Activated CD4-positive, alpha-beta memory T cell treated with anti-CD3 and anti-CD28 coated beads for 36 hours (primary cell): ENCODE measurements around the gene PSG3. TPM values are rescaled to one million over a fixed set of nuclear protein-coding genes. Genes with fewer than 3 reads are reported as not detected.
"Not testable (repeated sequence)": the region's sequence is repeated elsewhere in the genome, so short reads cannot be mapped to it uniquely, and the experiment has no call there.

ENCODE experiments used
- CTCF ChIA-PET: fragments of 350-600 bp; sonication (Branson Sonifier 250); formaldehyde crosslinking; loops from one replicate; lab custom pipeline; 2021; ENCODE audit warnings: antibody characterized with exemption, inconsistent platforms; lab: Charles Lee
- POLR2A ChIA-PET: fragments of 350-600 bp; sonication (Branson Sonifier 250); formaldehyde crosslinking; loops from one replicate; lab custom pipeline; 2021; ENCODE audit warnings: antibody characterized with exemption; lab: Charles Lee
- DNase-seq: peaks from one replicate; pipeline ENCODE4 v3.0.0-alpha.2; 2020
- H3K27ac Mint-ChIP-seq: one replicate; pipeline ENCODE4 v1.8.0; 2021; ENCODE audit warnings: mixed read lengths
- H3K27me3 Mint-ChIP-seq: one replicate; pipeline ENCODE4 v1.8.0; 2021; ENCODE audit warnings: mixed read lengths
- H3K36me3 Mint-ChIP-seq: one replicate; pipeline ENCODE4 v1.8.0; 2021; ENCODE audit warnings: mixed read lengths
- H3K4me1 Mint-ChIP-seq: one replicate; pipeline ENCODE4 v1.8.0; 2021; ENCODE audit warnings: low read depth, mixed read lengths
- H3K4me3 Mint-ChIP-seq: one replicate; pipeline ENCODE4 v1.8.0; 2021; ENCODE audit warnings: mild to moderate bottlenecking, mixed read lengths
- H3K9me3 Mint-ChIP-seq: one replicate; pipeline ENCODE4 v1.8.0; 2021; ENCODE audit warnings: mixed read lengths
- intact Hi-C: fragments of 100-400 bp; cut with micrococcal nuclease; formaldehyde crosslinking; loops from one replicate; pipeline ENCODE4 v1.15.1; 2023
- total RNA-seq, 2 experiments: library from RNA; stranded (reverse); gene quantifications; one replicate each; pipeline ENCODE4 v1.2.3, GENCODE V29; 2021

Gene PSG3
- total RNA-seq, 2 experiments from 2014 or later: not detected

GRCh38 chr19:42676326-42676725, 64.0 kb downstream of the PSG3 start:
- DNase-seq, H3K36me3 Mint-ChIP-seq, CTCF ChIA-PET, intact Hi-C loops, H3K27ac Mint-ChIP-seq, POLR2A ChIA-PET, H3K27me3 Mint-ChIP-seq, H3K4me1 Mint-ChIP-seq, H3K4me3 Mint-ChIP-seq: not testable (repeated sequence)
- H3K9me3 Mint-ChIP-seq: peaks cover 17% of the 10 kb centered on the region

- H3K4me1 Mint-ChIP-seq, intact Hi-C loops: not testable (repeated sequence)
These were observed 65.7 kb downstream of the PSG3 start for GRCh38 chr19:42674549-42674948.

More at GRCh38 chr19:42674549-42674948, 65.7 kb downstream of the PSG3 start:
- H3K4me3 Mint-ChIP-seq, DNase-seq, H3K27ac Mint-ChIP-seq, H3K36me3 Mint-ChIP-seq, POLR2A ChIA-PET, H3K27me3 Mint-ChIP-seq, CTCF ChIA-PET: not testable (repeated sequence)
- peaks cover 17% of the 10 kb centered on the region for H3K9me3 Mint-ChIP-seq

Other genes with a start within 250 kb of the PSG3 start
- gene CEACAM1, start 212.0 kb downstream of the PSG3 start, total RNA-seq: 1 to 10 TPM; 5.4 to 5.8 TPM
- gene CEACAM8, start 145.6 kb downstream of the PSG3 start, total RNA-seq: not detected
- gene PSG8, start 25.2 kb upstream of the PSG3 start, total RNA-seq: not detected
- not detected for gene PSG1, start 139.2 kb upstream of the PSG3 start, total RNA-seq
- gene PSG6, start 177.4 kb upstream of the PSG3 start, total RNA-seq: not detected
- gene PSG7, start 196.7 kb upstream of the PSG3 start, total RNA-seq: not detected